ENCODE measurements around the gene TRAK1.

TRAK1 gene

DNA sequence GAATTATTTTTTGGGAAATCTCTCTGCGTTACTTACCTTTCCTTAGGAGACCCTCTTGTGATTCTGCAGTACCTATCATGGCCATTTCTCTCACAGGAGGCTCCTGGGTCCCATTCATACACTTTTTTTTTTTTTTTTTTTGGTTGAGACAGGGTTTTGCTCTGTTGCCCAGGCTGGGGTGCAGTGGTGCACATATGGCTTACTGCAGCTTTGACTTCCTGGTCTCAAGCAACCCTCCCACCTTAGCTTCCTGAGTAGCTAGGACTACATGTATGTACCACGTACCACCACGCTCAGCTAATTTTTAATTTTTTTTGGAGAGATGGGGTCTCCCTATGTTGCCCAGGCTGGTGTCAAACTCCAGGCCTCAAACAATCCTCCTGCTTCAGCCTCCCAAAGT is 36.1 kb downstream of the TRAK1 start:
- no peak for DNase-seq

GRCh38 chr3:42128526-42128925 is 37.4 kb downstream of the TRAK1 start:
- DNase-seq = no peak

DNA sequence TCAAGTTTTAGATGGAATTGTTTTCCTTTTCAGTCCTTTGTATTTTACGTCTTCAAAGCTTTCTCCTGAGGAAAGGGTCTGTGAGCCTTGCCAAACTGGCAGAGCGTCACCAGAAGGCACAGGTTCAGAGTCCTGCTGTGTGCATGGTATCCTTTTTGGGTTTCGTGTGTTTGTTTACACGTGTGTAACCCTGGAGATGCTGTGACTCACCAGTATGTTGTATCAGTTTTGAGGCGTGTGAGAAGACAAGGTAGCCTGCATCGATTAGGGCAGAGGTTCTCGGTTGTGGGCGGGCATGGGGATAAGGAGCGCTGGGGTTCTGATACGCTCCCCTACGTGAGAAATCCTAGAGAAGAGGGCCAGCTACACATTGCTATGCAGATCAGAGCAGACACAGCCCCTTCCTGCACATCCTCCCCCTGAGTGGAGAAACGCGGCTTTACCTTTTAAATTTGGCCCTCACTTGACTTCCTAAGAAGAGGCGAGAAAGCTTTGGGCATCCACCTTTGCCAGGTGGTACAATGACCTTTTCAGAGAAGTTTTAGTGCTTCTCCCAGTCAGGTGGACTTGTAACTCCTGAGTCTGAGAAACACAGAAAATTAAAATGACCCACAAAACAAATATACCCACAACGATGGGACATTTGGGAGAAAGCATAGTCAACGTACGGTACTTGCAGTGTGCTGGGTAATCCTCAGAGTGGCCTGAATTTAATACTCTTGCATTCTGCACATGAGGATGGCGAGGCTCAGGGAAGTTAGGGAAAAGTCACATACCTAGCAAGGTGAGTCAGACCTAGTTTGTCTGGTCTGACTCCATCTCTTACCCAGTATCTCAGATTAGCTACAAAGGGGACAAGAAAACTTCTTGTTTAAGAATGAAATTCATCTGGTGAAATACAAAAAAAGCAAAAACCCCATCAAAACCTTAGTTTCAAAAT is 38.1 kb downstream of the TRAK1 start:
- no peak for DNase-seq

GRCh38 chr3:42130007-42130328 is 38.8 kb downstream of the TRAK1 start:
- no peak for DNase-seq

GRCh38 chr3:42130329-42131070 is 39.3 kb downstream of the TRAK1 start:
- no peak for DNase-seq

DNA sequence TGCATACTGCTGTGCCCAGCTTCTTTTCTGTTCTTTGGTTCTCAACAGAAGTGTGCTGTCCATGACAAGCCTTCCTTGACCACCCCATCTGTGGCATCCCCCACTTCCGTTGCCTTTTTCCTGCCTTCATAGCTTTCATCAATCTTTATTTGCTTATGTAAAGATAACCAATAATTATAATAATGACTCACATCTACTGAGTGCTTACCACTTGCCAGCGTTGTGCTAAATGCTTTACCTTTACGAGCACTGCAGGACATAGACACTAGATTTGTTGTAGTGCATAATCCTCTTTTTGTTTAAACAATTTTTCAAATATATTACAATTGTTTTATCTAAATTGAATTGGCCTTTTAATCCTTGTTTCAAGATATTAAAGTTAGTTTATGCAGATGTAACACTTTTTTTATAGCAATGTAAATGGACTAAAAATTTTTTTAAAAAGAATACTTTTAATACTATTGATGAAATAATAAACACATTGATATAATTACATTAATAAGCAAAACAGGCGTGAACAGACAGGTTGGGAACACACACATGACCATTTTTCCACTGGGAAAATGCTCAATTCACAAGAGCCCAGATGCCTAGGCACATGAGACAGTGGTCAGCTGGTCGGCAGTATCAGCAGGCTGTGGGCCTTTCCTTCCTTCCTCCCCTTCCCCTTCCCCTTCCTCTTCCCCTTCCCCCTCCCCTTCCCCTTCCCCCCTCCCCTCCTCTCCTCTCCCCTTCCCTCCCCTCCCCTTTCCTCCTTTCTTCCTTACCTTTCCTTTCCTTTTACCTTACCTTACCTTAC is 42.5 kb downstream of the TRAK1 start:
- no peak for DNase-seq

DNA sequence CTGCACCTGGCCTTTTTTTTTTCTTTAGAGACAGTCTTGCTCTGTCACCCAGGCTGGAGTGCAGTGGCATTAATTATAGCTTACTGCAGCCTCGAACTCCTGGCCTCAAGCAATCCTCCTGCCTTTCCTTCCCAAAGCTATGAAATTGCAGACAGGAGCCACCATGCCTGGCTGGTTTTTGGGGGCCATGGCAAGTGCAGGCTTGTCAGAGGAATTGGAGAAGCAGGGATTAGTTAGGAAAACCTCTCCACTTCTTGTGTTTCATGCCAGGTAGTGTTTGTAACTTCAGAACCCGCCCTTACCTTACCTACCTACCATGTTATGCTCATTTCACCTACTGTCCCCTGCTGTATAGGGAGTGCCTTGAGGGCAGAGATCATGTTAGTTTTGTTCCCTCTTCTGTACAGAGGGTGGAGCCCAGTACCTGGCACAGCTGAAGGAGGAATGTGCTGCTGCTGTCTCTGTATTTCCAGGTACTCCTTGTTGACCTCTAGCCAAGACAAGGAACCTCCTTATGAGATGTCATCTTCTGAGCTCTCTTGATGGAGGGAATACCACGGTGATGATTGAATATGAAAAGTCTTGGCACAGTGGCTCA is 43.8 kb downstream of the TRAK1 start:
- DNase-seq = no peak

DNA sequence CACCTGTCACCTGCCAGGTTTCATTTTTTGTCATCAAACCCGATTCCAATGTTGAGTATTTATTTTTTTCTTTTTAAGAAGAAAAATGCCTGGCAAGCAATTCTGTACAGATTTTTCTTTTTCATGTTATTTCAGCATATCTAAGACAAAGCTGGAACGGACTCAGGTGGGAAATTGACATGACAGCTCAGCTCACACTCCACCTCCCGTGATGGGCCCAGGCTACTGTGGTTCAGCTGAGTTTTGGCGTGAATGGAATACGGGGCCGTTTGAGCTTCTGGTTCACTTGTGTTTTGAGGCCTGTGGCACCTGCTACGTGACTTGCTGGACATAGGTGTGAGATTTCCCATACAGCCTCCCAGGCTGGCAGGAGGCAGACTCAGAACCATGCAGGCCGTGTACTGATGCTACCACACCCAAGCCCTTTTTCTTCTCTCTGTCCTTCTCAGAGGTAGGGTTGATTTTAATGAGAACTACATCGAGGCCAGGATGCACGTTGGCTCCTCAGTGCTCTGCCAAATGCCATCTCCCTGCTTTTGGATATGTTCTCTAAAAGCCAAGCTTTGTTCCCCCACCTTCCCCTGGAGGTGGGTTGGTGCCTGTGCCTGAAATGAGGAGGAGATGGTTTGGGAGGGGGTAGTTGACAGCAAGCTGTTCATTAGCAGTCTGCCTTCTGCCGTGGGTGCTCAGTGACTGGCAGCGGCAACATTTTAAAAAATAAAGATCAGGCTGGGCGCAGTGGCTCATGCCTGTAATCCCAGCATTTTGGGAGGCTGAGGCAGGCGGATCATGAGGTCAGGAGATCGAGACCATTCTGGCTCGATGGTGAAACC is 48.7 kb downstream of the TRAK1 start:
- no peak for DNase-seq

- no peak for DNase-seq
These were observed 49.6 kb downstream of the TRAK1 start for GRCh38 chr3:42140665-42141203.

GRCh38 chr3:42143440-42143839 is 52.3 kb downstream of the TRAK1 start:
- no peak for DNase-seq

- no peak for DNase-seq
These were observed 53.1 kb downstream of the TRAK1 start for GRCh38 chr3:42144209-42144608.

- no peak for DNase-seq
These were observed 57.1 kb downstream of the TRAK1 start for GRCh38 chr3:42148086-42148848.

GRCh38 chr3:42148982-42149432 is 57.9 kb downstream of the TRAK1 start:
- no peak for DNase-seq

DNA sequence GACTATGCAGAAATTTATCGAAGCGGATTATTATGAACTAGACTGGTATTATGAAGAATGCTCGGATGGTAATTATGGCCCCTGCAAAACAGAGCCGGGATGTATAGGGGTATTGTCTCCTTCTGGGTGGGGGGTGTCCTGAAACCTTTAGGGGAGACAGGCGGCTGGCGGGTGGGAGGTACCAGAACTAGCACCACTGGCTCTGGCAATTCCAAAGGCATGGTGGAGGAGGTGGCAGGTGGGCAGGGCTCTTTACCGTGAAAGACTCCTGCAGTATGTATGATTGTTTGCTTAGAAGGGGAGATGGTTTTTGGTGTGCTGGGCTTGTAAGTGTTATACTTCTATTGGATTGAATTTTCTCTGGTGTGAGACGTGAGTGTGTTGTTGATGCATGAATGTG is 58.4 kb downstream of the TRAK1 start:
- no peak for DNase-seq

GRCh38 chr3:42149975-42150374 is 58.8 kb downstream of the TRAK1 start:
- no peak for DNase-seq

DNA sequence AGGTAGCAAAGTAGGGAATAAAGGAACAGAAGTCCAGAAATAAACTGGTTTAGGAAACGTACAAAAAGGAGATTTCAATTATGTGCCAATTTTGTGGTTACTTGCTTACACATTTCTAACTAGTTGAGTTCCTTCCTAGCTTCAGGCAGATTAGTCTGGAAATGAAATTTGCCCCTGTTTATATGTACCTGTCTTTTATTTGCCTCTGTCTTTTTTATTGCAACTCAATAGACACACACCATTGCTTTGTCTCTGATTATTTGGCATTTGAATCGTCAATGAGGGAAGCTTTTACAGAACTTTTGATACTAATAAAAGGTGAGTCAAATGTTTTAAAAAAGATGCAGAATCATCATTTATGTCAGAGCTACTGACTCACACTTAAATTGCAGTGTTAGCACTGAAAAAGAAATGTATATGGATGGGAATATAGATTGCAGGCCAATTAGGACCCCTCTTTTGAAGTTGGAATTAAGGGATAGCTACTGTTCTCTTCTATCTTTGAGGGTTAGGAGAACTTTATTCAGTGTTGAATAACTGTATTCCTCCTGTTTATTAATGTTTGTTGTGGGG is 60.5 kb downstream of the TRAK1 start:
- DNase-seq = no peak

DNA sequence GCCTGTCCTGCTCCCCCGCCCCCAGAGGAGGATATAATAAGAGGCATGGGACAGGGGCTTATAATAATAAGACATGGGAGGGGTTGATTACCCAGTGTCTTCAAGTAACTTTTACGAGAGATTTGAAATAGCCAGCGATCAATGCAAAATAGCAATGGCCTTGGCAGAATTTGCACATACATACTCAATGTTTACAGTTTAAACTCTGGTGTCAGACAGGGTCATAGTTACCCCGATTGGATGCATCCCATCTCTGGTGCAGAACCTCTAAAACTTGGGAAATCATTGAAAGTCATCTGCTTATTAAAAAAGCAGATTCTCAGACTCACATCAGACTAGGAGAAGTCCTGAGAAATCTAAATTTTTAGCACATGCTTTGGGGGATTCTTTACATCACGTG is 61.0 kb downstream of the TRAK1 start:
- DNase-seq = no peak

DNA sequence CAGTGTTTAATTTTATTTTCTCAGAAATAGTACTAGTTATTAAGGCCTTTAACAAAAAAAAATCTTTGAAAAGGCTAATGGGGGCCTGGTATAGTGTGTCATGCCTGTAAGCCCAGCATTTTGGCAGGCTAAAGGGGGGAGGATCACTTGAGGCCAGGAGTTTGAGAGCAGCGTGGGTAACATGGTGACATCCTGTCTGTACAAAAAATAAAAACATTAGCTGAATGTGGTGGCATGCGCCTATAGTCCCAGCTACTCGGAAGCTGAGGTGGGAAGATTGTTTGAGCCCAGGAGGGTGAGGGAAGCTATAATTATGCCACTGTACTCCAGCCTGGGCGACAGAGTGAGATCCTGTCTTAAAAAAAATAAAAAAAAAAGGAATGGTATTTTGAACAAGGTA is 61.9 kb downstream of the TRAK1 start:
- DNase-seq = no peak

- DNase-seq = no peak
These were observed 66.7 kb downstream of the TRAK1 start for GRCh38 chr3:42157540-42158538.
